ENCODE data around the gene UBA52. TPM values are rescaled to one million over a fixed set of nuclear protein-coding genes. Genes with fewer than 3 reads are reported as not detected.

The UBA52 gene
- polyA plus RNA-seq, 1 donor from 2014 or later: 765 TPM

DNA sequence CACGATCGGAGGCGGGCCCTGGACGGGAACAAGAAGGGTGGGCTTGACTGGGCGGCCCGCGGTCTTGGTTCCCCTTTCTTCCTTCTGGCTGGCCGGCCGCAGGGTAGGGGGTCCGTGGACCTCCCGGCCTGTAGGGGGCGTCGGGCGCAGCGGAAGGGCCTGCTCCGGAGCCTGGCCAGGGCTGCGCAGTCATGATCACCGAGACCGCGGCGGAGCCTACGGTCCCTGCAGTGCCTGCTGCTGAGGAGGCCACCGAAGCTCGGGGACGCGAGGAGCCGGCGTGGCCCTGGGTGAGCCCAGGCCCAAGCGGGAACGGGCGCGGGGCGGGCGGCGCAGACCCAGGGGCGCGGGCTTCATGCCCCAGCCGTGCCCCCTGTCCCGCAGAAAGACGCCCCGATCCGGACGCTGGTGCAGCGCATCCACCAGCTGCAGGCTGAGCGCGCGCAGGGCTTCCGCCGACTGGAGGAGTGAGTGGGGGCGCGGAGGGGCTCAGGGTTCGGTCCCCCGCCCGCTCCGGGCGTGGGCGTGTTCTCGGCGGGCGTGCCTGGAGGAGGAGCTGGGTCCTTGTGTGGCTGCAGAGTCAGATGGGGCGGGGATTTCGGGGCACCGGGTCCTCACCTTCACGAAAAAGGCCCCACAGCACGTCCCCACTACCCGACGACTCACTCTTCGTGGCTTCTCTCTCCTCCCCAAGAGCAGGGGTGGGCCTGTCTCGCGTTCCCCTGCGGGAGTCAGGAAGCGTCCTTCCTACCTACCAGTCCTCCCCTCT, 17.1 kb downstream of the UBA52 start, which contains the start of gene REX1BD:
TSS of gene REX1BD (plus strand) at position 188 of the 769 bp plus-strand sequence. CDS start at position 192, 4 bp downstream.
- Histone ChIP-seq H3K27me3 (ENCODE audit: insufficient read depth, low read depth, low read length) (no peaks in the 10 kb centered on the region), H3K9ac (ENCODE audit: low read length) (peak within 1 kb of the TSS; percentile 86), H3F3A (ENCODE audit: insufficient read depth, low read length, poor library complexity, severe bottlenecking) (no peaks in the 10 kb centered on the region), H3K4me3 (ENCODE audit: low read length) (peak within 1 kb of the TSS; percentile 88), H3K9me2 (ENCODE audit: insufficient read depth, low read length) (no peaks in the 10 kb centered on the region), H3K9me3 (ENCODE audit: low read length) (no peaks in the 10 kb centered on the region), H3K4me2 (ENCODE audit: low read length) (peak within 1 kb of the TSS; percentile 83), H4K20me1 (ENCODE audit: insufficient read depth) (no peaks in the 10 kb centered on the region), H3K79me2 (replicated peaks; ENCODE audit: insufficient read depth, low read length) (no peaks in the 10 kb centered on the region), H3K27ac (ENCODE audit: low read length) (peak within 1 kb of the TSS; percentile 75), H3K36me3 (ENCODE audit: insufficient read depth, low read length) (no peaks in the 10 kb centered on the region), H2AFZ (ENCODE audit: low read depth, low read length) (peak within 1 kb of the TSS; percentile 78)
- TF ChIP-seq, protein P1, sequence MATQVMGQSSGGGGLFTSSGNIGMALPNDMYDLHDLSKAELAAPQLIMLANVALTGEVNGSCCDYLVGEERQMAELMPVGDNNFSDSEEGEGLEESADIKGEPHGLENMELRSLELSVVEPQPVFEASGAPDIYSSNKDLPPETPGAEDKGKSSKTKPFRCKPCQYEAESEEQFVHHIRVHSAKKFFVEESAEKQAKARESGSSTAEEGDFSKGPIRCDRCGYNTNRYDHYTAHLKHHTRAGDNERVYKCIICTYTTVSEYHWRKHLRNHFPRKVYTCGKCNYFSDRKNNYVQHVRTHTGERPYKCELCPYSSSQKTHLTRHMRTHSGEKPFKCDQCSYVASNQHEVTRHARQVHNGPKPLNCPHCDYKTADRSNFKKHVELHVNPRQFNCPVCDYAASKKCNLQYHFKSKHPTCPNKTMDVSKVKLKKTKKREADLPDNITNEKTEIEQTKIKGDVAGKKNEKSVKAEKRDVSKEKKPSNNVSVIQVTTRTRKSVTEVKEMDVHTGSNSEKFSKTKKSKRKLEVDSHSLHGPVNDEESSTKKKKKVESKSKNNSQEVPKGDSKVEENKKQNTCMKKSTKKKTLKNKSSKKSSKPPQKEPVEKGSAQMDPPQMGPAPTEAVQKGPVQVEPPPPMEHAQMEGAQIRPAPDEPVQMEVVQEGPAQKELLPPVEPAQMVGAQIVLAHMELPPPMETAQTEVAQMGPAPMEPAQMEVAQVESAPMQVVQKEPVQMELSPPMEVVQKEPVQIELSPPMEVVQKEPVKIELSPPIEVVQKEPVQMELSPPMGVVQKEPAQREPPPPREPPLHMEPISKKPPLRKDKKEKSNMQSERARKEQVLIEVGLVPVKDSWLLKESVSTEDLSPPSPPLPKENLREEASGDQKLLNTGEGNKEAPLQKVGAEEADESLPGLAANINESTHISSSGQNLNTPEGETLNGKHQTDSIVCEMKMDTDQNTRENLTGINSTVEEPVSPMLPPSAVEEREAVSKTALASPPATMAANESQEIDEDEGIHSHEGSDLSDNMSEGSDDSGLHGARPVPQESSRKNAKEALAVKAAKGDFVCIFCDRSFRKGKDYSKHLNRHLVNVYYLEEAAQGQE (IDR thresholded peaks at IDR 0.05; ENCODE audit: borderline replicate concordance): peak; percentile 66
- TF ChIP-seq SMC3 (conservative IDR thresholded peaks at IDR 0.05; ENCODE audit: poor library complexity) (peak; percentile 72), TAF1 (IDR thresholded peaks at IDR 0.05; ENCODE audit: low read depth) (peak; percentile 66), MXI1 (conservative IDR thresholded peaks at IDR 0.05; ENCODE audit: poor library complexity, severe bottlenecking) (peak; percentile 4), RAD21 (conservative IDR thresholded peaks at IDR 0.05) (peak; percentile 62), EP300 (conservative IDR thresholded peaks at IDR 0.05; ENCODE audit: poor library complexity, severe bottlenecking) (peak; percentile 60), POLR2AphosphoS5 (IDR thresholded peaks at IDR 0.05) (peak; percentile 78), EZH2 (IDR thresholded peaks at IDR 0.05; ENCODE audit: borderline replicate concordance, insufficient read depth, low read length, poor library complexity, severe bottlenecking) (no peak)
- TF ChIP-seq, protein P2, sequence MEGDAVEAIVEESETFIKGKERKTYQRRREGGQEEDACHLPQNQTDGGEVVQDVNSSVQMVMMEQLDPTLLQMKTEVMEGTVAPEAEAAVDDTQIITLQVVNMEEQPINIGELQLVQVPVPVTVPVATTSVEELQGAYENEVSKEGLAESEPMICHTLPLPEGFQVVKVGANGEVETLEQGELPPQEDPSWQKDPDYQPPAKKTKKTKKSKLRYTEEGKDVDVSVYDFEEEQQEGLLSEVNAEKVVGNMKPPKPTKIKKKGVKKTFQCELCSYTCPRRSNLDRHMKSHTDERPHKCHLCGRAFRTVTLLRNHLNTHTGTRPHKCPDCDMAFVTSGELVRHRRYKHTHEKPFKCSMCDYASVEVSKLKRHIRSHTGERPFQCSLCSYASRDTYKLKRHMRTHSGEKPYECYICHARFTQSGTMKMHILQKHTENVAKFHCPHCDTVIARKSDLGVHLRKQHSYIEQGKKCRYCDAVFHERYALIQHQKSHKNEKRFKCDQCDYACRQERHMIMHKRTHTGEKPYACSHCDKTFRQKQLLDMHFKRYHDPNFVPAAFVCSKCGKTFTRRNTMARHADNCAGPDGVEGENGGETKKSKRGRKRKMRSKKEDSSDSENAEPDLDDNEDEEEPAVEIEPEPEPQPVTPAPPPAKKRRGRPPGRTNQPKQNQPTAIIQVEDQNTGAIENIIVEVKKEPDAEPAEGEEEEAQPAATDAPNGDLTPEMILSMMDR (IDR thresholded peaks at IDR 0.05; ENCODE audit: poor library complexity, severe bottlenecking): peak; percentile 95

DNA sequence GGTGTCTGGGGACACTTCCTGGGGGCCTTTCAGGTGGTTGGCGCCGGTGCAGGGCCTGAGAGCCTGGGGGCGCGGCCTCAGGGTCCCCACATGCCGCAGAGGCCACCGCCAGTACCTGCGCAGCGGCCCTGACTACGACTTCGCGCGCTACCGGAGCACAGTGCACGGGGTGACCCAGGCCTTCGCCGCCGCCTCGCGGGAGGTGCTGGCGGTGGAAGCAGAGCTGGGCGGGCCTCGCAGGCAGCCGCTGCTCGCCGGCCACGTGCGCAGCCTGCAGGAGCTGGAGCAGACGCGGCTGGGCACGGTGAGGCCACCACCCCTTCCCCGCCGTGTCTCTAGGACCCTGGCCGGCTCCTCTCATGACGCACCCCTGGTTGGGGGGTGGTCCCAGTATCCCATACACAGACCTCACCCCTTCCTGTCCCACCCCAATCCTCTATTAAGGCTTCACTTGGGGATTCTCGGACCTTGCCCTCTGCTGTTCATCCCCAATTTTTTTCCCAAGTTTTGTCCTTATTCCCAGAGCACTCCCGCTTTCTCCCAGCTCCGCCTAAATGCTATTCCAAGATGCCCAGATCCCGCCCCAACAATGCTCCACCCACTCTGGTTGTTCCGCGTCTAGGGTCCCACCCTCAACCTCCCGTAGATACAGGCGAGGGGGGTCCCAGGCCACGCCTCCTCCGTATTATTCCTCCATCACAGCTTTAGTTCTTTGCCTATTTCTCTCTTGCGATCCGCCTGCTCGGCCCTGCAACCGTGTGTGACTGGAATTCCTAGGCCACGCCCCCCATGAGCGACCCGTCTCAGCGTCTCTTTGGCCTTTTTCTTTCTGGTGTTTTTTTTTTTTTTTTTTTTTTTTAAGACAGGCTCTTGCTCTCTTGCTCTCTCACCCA, 18.0 kb downstream of the UBA52 start:
- Histone ChIP-seq H2AFZ (ENCODE audit: low read depth, low read length) (peak overlapping the region; percentile 78), H3K27ac (ENCODE audit: low read length) (peak overlapping the region; percentile 75)
- no peak for TF ChIP-seq TAF1 (IDR thresholded peaks at IDR 0.05; ENCODE audit: low read depth)
- no peak for TF ChIP-seq RAD21 (conservative IDR thresholded peaks at IDR 0.05)
- TF ChIP-seq, protein P2 (IDR thresholded peaks at IDR 0.05; ENCODE audit: poor library complexity, severe bottlenecking): no peak
- no peak for TF ChIP-seq SMC3 (conservative IDR thresholded peaks at IDR 0.05; ENCODE audit: poor library complexity)
- TF ChIP-seq, protein P1 (IDR thresholded peaks at IDR 0.05; ENCODE audit: borderline replicate concordance): peak; percentile 56
- peak; percentile 95 for TF ChIP-seq MXI1 (conservative IDR thresholded peaks at IDR 0.05; ENCODE audit: poor library complexity, severe bottlenecking)

More for the DNA sequence above, 18.0 kb downstream of the UBA52 start:
- Histone ChIP-seq H3K4me3 (ENCODE audit: low read length) (peak overlapping the region; percentile 88), H4K20me1 (ENCODE audit: insufficient read depth) (no peaks in the 10 kb centered on the region), H3K79me2 (replicated peaks; ENCODE audit: insufficient read depth, low read length) (no peaks in the 10 kb centered on the region), H3K4me2 (ENCODE audit: low read length) (peak overlapping the region; percentile 83), H3K9ac (ENCODE audit: low read length) (peak overlapping the region; percentile 86), H3K27me3 (ENCODE audit: insufficient read depth, low read depth, low read length) (no peaks in the 10 kb centered on the region), H3K9me3 (ENCODE audit: low read length) (no peaks in the 10 kb centered on the region), H3K9me2 (ENCODE audit: insufficient read depth, low read length) (no peaks in the 10 kb centered on the region), H3K36me3 (ENCODE audit: insufficient read depth, low read length) (no peaks in the 10 kb centered on the region), H3F3A (ENCODE audit: insufficient read depth, low read length, poor library complexity, severe bottlenecking) (no peaks in the 10 kb centered on the region)

All from neural cell (in vitro differentiated cells).